Measurements from ENCODE around the gene IFNG-AS1.

DNA sequence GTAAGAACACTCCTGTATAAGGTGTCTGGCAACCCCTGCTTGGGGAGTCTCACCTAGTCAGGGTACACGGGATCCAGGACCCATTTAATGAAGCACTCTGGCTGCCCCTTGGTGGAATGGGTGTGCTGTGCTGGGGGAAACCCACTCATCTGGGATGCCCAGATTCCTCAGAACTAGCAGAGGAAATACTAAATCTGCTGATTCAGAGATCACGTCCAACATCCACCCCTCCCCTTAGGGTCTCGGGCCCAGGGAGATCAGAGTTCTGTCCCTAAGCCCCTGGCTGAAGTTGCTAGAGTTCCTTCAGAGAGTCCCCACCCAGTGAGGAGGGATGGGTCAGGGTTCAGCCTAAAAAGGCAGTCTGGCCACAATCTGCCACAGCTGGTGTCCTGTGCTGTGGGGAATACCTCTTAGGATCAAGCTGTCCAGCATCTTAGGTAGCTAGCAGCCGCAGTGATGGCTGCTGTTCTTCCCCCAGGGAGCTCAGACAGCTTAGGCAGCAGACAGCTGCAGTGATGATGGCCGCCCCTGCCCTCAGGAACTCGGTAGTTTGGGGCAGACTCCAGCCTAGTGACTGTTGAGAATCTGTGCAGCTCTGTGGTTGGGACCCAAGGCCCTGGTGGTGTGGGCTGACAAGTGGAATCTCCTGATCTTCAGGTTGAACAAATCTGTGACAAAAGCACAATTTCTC lies 74.8 kb downstream of the IFNG-AS1 start:
- TF ChIP-seq CTCF (tag by site-specific recombination; IDR thresholded peaks at IDR 0.05) (no peak), ZNF416 (tag by site-specific recombination; IDR thresholded peaks at IDR 0.05) (no peak)
- TF ChIP-seq, protein P1, sequence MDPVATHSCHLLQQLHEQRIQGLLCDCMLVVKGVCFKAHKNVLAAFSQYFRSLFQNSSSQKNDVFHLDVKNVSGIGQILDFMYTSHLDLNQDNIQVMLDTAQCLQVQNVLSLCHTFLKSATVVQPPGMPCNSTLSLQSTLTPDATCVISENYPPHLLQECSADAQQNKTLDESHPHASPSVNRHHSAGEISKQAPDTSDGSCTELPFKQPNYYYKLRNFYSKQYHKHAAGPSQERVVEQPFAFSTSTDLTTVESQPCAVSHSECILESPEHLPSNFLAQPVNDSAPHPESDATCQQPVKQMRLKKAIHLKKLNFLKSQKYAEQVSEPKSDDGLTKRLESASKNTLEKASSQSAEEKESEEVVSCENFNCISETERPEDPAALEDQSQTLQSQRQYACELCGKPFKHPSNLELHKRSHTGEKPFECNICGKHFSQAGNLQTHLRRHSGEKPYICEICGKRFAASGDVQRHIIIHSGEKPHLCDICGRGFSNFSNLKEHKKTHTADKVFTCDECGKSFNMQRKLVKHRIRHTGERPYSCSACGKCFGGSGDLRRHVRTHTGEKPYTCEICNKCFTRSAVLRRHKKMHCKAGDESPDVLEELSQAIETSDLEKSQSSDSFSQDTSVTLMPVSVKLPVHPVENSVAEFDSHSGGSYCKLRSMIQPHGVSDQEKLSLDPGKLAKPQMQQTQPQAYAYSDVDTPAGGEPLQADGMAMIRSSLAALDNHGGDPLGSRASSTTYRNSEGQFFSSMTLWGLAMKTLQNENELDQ (tag by site-specific recombination; IDR thresholded peaks at IDR 0.05; ENCODE audit: low read depth): no peak
